GM18502 (cell line): ENCODE data around the gene FAM124B.

Experiments
- ATAC-seq: cut with Tn5 transposase; IDR thresholded peaks from one replicate; pipeline ENCODE4 v1.9.1; 2021; ENCODE audit warnings: mild to moderate bottlenecking; ENCODE audit not compliant: unreplicated experiment, poor library complexity

The FAM124B gene

GRCh38 chr2:224401641-224402342 lies at the start of gene FAM124B:
Gene FAM124B (minus strand): TSS chr2:224402107. CDS start chr2:224401768, 339 bp downstream.
- peak; percentile 61 for ATAC-seq

GRCh38 chr2:224449212-224450147 lies 47.6 kb upstream of the FAM124B start:
- peak; percentile 60 for ATAC-seq

- ATAC-seq = no peak
Observed at GRCh38 chr2:224448236-224448635, 46.3 kb upstream of the FAM124B start.

GRCh38 chr2:224444783-224445182 lies 42.9 kb upstream of the FAM124B start:
- ATAC-seq = no peak

GRCh38 chr2:224444021-224444420 lies 42.1 kb upstream of the FAM124B start:
- ATAC-seq = no peak

- peak; percentile 63 for ATAC-seq
Observed at GRCh38 chr2:224442071-224442967, 40.4 kb upstream of the FAM124B start.

- no peak for ATAC-seq
Observed at GRCh38 chr2:224440988-224441387, 39.1 kb upstream of the FAM124B start.

- no peak for ATAC-seq
Observed at GRCh38 chr2:224438726-224439125, 36.8 kb upstream of the FAM124B start.

- ATAC-seq = no peak
Observed at GRCh38 chr2:224436634-224437033, 34.7 kb upstream of the FAM124B start.

- no peak for ATAC-seq
Observed at GRCh38 chr2:224434618-224435017, 32.7 kb upstream of the FAM124B start.

- no peak for ATAC-seq
Observed at GRCh38 chr2:224433442-224433841, 31.5 kb upstream of the FAM124B start.

- no peak for ATAC-seq
Observed at GRCh38 chr2:224432003-224432579, 30.2 kb upstream of the FAM124B start.

- ATAC-seq = no peak
Observed at GRCh38 chr2:224429441-224429810, 27.5 kb upstream of the FAM124B start.

- no peak for ATAC-seq
Observed at GRCh38 chr2:224428787-224429440, 27.0 kb upstream of the FAM124B start.

GRCh38 chr2:224427471-224427870 lies 25.6 kb upstream of the FAM124B start:
- no peak for ATAC-seq

- ATAC-seq = no peak
Observed at GRCh38 chr2:224426656-224427055, 24.7 kb upstream of the FAM124B start.

GRCh38 chr2:224421065-224421464 lies 19.2 kb upstream of the FAM124B start:
- no peak for ATAC-seq

GRCh38 chr2:224417947-224418346 lies 16.0 kb upstream of the FAM124B start:
- no peak for ATAC-seq

- ATAC-seq = no peak
Observed at GRCh38 chr2:224417361-224417729, 15.4 kb upstream of the FAM124B start.
